ENCODE measurements around the gene FUCA2.

Gene FUCA2

GRCh38 chr6:143531720-143532499 is 20.4 kb upstream of the FUCA2 start:
- Histone ChIP-seq H3K36me3 (replicated peaks; ENCODE audit: insufficient read depth, low read length) (no peaks in the 10 kb centered on the region), H3K4me2 (ENCODE audit: low read depth, low read length) (no peak overlapping the region), H3K4me3 (ENCODE audit: low read length) (no peak overlapping the region), H3K27ac (ENCODE audit: low read length) (no peak overlapping the region), H3F3A (ENCODE audit: insufficient read depth, low read length) (no peaks in the 10 kb centered on the region), H3K9me2 (replicated peaks; ENCODE audit: insufficient read depth, low read length) (no peaks in the 10 kb centered on the region), H3K9ac (ENCODE audit: low read length) (no peak overlapping the region), H3K79me2 (ENCODE audit: low read length) (no peaks in the 10 kb centered on the region), H3K27me3 (replicated peaks; ENCODE audit: insufficient read depth, low read length) (no peaks in the 10 kb centered on the region), H2AFZ (ENCODE audit: low read length) (no peak overlapping the region), H4K20me1 (ENCODE audit: insufficient read depth, low read length) (no peaks in the 10 kb centered on the region), H3K4me1 (ENCODE audit: low read length) (peaks cover 3% of the 10 kb centered on the region; the same call in 1 of the 2 replicates), H3K9me3 (replicated peaks; ENCODE audit: insufficient read depth, low read length) (no peaks in the 10 kb centered on the region)
- TF ChIP-seq EZH2 (optimal IDR thresholded peaks at IDR 0.05; ENCODE audit: low read depth, low read length) = no peak
- no peak for TF ChIP-seq EZH2phosphoT487 (IDR thresholded peaks at IDR 0.05; ENCODE audit: low read length)
- TF ChIP-seq, protein P1, sequence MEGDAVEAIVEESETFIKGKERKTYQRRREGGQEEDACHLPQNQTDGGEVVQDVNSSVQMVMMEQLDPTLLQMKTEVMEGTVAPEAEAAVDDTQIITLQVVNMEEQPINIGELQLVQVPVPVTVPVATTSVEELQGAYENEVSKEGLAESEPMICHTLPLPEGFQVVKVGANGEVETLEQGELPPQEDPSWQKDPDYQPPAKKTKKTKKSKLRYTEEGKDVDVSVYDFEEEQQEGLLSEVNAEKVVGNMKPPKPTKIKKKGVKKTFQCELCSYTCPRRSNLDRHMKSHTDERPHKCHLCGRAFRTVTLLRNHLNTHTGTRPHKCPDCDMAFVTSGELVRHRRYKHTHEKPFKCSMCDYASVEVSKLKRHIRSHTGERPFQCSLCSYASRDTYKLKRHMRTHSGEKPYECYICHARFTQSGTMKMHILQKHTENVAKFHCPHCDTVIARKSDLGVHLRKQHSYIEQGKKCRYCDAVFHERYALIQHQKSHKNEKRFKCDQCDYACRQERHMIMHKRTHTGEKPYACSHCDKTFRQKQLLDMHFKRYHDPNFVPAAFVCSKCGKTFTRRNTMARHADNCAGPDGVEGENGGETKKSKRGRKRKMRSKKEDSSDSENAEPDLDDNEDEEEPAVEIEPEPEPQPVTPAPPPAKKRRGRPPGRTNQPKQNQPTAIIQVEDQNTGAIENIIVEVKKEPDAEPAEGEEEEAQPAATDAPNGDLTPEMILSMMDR (IDR thresholded peaks at IDR 0.05; ENCODE audit: low read length) = no peak
- no peak for DNase-seq

DNA sequence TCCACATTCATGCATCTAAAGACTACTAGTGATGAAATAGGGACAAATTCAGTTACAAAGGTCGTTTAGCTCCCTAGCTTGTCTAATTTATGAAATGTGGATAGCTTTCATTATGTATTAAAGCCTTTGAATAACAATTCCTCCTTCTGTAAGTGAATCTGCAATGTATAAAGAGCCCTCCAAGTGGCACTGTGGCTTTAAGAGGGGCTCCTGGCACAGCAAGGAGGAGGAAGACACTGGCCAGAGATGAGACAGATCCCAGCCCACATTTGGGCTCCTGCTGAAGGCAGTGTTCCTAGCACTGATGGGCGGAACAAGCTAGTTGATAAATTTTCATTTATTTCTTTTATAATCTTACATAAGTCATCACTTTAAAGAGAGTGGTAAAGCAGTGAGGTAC is 17.6 kb upstream of the FUCA2 start:
- no peak for DNase-seq
- H3K79me2 ChIP-seq (ENCODE audit: low read length) = no peaks in the 10 kb centered on the region
- H3K27ac ChIP-seq (ENCODE audit: low read length) = no peak overlapping the region
- no peak overlapping the region for H3K9ac ChIP-seq (ENCODE audit: low read length)
- no peaks in the 10 kb centered on the region for H3K9me2 ChIP-seq (replicated peaks; ENCODE audit: insufficient read depth, low read length)
- H4K20me1 ChIP-seq (ENCODE audit: insufficient read depth, low read length) = no peaks in the 10 kb centered on the region
- H2AFZ ChIP-seq (ENCODE audit: low read length) = no peak overlapping the region
- H3K36me3 ChIP-seq (replicated peaks; ENCODE audit: insufficient read depth, low read length) = no peaks in the 10 kb centered on the region
- no peaks in the 10 kb centered on the region for H3F3A ChIP-seq (ENCODE audit: insufficient read depth, low read length)
- 0 out of 2 replicates have a peak overlapping the region, but pooled peaks have one; percentile 49 for H3K4me2 ChIP-seq (ENCODE audit: low read depth, low read length)
- no peaks in the 10 kb centered on the region for H3K9me3 ChIP-seq (replicated peaks; ENCODE audit: insufficient read depth, low read length)
- no peak overlapping the region for H3K4me3 ChIP-seq (ENCODE audit: low read length)
- no peaks in the 10 kb centered on the region for H3K27me3 ChIP-seq (replicated peaks; ENCODE audit: insufficient read depth, low read length)
- TF ChIP-seq, protein P1 (IDR thresholded peaks at IDR 0.05; ENCODE audit: low read length) = no peak
- TF ChIP-seq EZH2phosphoT487 (IDR thresholded peaks at IDR 0.05; ENCODE audit: low read length) (no peak), EZH2 (optimal IDR thresholded peaks at IDR 0.05; ENCODE audit: low read depth, low read length) (no peak)
- peaks cover 3% of the 10 kb centered on the region; the same call in 1 of the 2 replicates for H3K4me1 ChIP-seq (ENCODE audit: low read length)

DNA sequence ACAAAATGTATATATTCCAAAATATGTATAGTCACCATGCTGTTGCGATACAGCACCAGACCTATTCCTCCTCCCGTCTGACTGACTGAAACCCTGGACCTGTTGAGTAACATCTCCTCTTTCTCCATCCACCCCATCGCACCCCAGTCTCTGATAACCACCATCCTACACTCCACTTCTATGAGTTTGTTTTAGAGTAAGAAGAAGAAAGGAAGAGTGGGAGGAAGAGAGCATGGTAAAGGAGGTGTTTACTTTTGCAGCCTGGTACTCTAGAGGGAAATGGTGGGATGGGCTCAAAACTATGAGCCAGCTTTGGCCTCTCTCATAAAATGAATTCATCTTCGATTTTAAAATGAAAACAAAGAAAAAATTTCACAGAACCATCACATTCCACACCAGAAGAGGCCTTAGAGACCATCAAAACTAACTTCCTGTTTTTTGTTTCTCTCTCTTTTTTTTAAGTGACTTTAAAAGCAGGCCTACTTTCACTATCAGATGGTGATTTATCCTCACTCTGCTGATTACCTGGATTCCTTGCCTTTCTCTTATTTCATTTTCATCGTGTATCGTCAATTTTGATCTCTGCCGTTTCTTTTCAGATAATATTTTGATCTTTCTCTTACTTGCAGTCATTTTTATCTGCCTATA is 16.8 kb upstream of the FUCA2 start:
- Histone ChIP-seq H3K4me1 (ENCODE audit: low read length) (peaks cover 3% of the 10 kb centered on the region; the same call in 1 of the 2 replicates), H3K27ac (ENCODE audit: low read length) (no peak overlapping the region), H2AFZ (ENCODE audit: low read length) (0 out of 2 replicates have a peak overlapping the region, but pooled peaks have one; percentile 31), H3K9me3 (replicated peaks; ENCODE audit: insufficient read depth, low read length) (no peaks in the 10 kb centered on the region), H3K79me2 (ENCODE audit: low read length) (no peaks in the 10 kb centered on the region), H3K9me2 (replicated peaks; ENCODE audit: insufficient read depth, low read length) (no peaks in the 10 kb centered on the region), H4K20me1 (ENCODE audit: insufficient read depth, low read length) (no peaks in the 10 kb centered on the region), H3F3A (ENCODE audit: insufficient read depth, low read length) (no peaks in the 10 kb centered on the region), H3K9ac (ENCODE audit: low read length) (no peak overlapping the region), H3K4me3 (ENCODE audit: low read length) (no peak overlapping the region), H3K36me3 (replicated peaks; ENCODE audit: insufficient read depth, low read length) (no peaks in the 10 kb centered on the region), H3K4me2 (ENCODE audit: low read depth, low read length) (peak overlapping the region; percentile 49; the same call in 1 of the 2 replicates), H3K27me3 (replicated peaks; ENCODE audit: insufficient read depth, low read length) (no peaks in the 10 kb centered on the region)
- no peak for DNase-seq
- TF ChIP-seq, protein P1 (IDR thresholded peaks at IDR 0.05; ENCODE audit: low read length) = no peak
- TF ChIP-seq EZH2 (optimal IDR thresholded peaks at IDR 0.05; ENCODE audit: low read depth, low read length) = no peak
- TF ChIP-seq EZH2phosphoT487 (IDR thresholded peaks at IDR 0.05; ENCODE audit: low read length) = no peak
